HEK293 (cell line): ENCODE results near the gene RAB40C.

Experiments
- CTCF ChIP-seq: fragments of 450-650 bp; formaldehyde crosslinking; IDR thresholded peaks from 2 replicates; pipeline ENCODE4 v1.5.1; 2016; ENCODE audit warnings: missing biosample characterization, missing genetic modification characterization
- YY1 ChIP-seq: fragments of 450-650 bp; formaldehyde crosslinking; IDR thresholded peaks from 2 replicates; pipeline ENCODE4 v1.5.1; 2018; ENCODE audit warnings: missing biosample characterization, missing genetic modification characterization

GRCh38 chr16:651844-652243 is 62.0 kb downstream of the RAB40C start:
- TF ChIP-seq CTCF (tag by site-specific recombination) (no peak), YY1 (tag by site-specific recombination) (no peak)
